PC-3 (cell line): ENCODE results near the gene MICU1. TPM values are rescaled to one million over a fixed set of nuclear protein-coding genes. Genes with fewer than 3 reads are reported as not detected.

Source experiments
- ATAC-seq: fragments of 200-7000 bp; cut with Tn5 transposase; 2 replicates; pipeline ENCODE4 v1.9.1; 2020; ENCODE audit warnings: mild to moderate bottlenecking, moderate library complexity
- BruUV-seq: library from RNA; stranded (reverse); fragments of 400-500 nt; replicated peaks from 2 replicates; lab custom pipeline; 2021; lab: Mats Ljungman, UMichigan
- CTCF ChIA-PET: fragments of 300-600 bp; sonication (Branson Sonifier 250); formaldehyde crosslinking; loops from one replicate; lab custom pipeline; 2022; ENCODE audit warnings: antibody characterized with exemption; lab: Charles Lee
- POLR2A ChIA-PET: fragments of 300-600 bp; sonication (Branson Sonifier 250); formaldehyde crosslinking; loops from one replicate; lab custom pipeline; 2022; ENCODE audit warnings: antibody characterized with exemption; ENCODE audit not compliant: unreplicated experiment; lab: Charles Lee
- DNase-seq: peaks from one replicate; pipeline ENCODE4 v3.0.0-alpha.2; 2015
- H2AFZ ChIP-seq: fragments of 300-600 bp; sonication (generic); 2 replicates; pipeline ENCODE4 v1.6.0; 2016; ENCODE audit warnings: antibody characterized with exemption, low read length
- H3F3A ChIP-seq: fragments of 300-600 bp; sonication (generic); one replicate; pipeline ENCODE4 v1.6.0; 2017; ENCODE audit warnings: antibody characterized with exemption, low read length, control low read depth, mild to moderate bottlenecking; ENCODE audit not compliant: unreplicated experiment
- H3K27ac ChIP-seq: fragments of 300-600 bp; sonication (generic); 2 replicates; pipeline ENCODE4 v1.5.1; 2016; ENCODE audit warnings: mild to moderate bottlenecking, low read length
- H3K27me3 ChIP-seq: fragments of 300-600 bp; sonication (generic); 2 replicates; pipeline ENCODE4 v1.6.1; 2016; ENCODE audit warnings: low read length, mixed read lengths
- H3K36me3 ChIP-seq: fragments of 300-600 bp; sonication (generic); 2 replicates; pipeline ENCODE4 v1.6.1; 2016; ENCODE audit warnings: low read depth, mixed run types, low read length, mixed read lengths
- H3K4me1 ChIP-seq: fragments of 300-600 bp; sonication (generic); 2 replicates; pipeline ENCODE4 v1.5.1; 2016; ENCODE audit warnings: low read length; ENCODE audit not compliant: insufficient read depth
- H3K4me2 ChIP-seq: fragments of 300-600 bp; sonication (generic); 2 replicates; pipeline ENCODE4 v1.6.0; 2016; ENCODE audit warnings: low read length
- H3K4me3 ChIP-seq: fragments of 300-600 bp; sonication (generic); 2 replicates; pipeline ENCODE4 v1.5.1; 2016; ENCODE audit warnings: mild to moderate bottlenecking, low read length, mixed read lengths
- H3K79me2 ChIP-seq: fragments of 300-600 bp; sonication (generic); 2 replicates; pipeline ENCODE4 v1.6.1; 2017; ENCODE audit warnings: low read length, mixed read lengths
- H3K9ac ChIP-seq: fragments of 300-600 bp; sonication (generic); 2 replicates; pipeline ENCODE4 v1.6.0; 2016; ENCODE audit warnings: mild to moderate bottlenecking, low read length
- H3K9me2 ChIP-seq: fragments of 300-600 bp; sonication (generic); replicated peaks from 2 replicates; pipeline ENCODE4 v1.6.1; 2016; ENCODE audit warnings: mixed run types, low read length, mixed read lengths
- H3K9me3 ChIP-seq: fragments of 300-600 bp; sonication (generic); 2 replicates; pipeline ENCODE4 v1.6.1; 2016; ENCODE audit warnings: low read length, mixed read lengths
- H4K20me1 ChIP-seq: fragments of 300-600 bp; sonication (generic); 2 replicates; pipeline ENCODE4 v1.6.1; 2016; ENCODE audit warnings: low read length, mixed read lengths
- EZH2 ChIP-seq: fragments of 300-600 bp; sonication (generic); IDR thresholded peaks from one replicate; pipeline ENCODE4 v1.6.1; 2017; ENCODE audit warnings: antibody characterized with exemption, mild to moderate bottlenecking, low read length; ENCODE audit not compliant: unreplicated experiment
- EZH2phosphoT487 ChIP-seq: fragments of 300-600 bp; sonication (generic); IDR thresholded peaks from 2 replicates; pipeline ENCODE4 v1.6.1; 2018; ENCODE audit warnings: mild to moderate bottlenecking, antibody characterized with exemption, low read length, borderline replicate concordance
- intact Hi-C: fragments of 100-400 bp; cut with micrococcal nuclease; formaldehyde crosslinking; loops from 2 replicates; pipeline ENCODE4 v1.9.0; 2023
- total RNA-seq: library from RNA; depleted of rRNA; stranded (reverse); fragments of >200 nt; gene quantifications from 2 replicates; pipeline ENCODE4 v1.2.3, GENCODE V29; 2014
- TF ChIP-seq, protein P1 (sequence below): fragments of 300-600 bp; sonication (generic); conservative IDR thresholded peaks from 2 replicates; pipeline ENCODE4 v1.5.1; 2017; ENCODE audit warnings: antibody characterized with exemption, low read depth, mild to moderate bottlenecking, low read length

MICU1 gene
- total RNA-seq, 1 experiment from 2014 or later: 19.8 TPM

DNA sequence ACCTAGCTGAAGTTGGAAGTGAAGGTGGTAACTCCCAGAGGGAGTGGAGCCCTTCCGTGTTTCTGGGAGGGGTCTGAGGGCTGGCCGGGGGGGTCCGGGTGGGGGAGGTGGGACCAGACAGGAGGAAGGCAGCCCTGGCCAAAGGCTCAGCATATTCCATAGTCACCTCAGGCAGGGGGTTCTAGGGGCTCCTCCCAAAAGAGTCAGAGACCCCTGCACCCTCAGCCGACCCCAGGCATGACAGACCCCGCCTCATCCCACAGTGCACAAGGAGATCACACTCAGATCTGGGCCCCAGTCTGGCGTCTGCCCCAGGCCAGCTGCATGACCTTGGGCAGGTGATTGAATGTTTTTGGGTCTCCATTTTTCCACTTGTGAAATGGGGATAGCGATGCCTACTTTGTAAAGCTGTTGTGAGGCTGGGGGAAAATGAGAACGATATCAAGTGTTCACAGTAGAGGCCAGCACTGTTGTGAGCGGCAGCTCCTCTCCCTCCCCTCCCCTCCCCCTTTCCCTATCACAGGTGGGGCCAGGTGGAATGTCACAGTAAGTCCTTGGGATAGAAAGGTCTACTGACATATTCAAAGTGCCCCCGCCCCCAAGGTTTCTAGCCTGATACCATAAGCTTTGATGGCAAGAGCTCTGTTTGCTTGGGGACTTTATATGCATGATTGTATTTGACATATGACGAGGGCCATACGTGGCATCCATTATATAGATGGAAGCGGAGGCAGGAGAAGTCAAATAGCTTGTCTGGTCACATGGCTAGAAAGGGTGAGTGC is 304.4 kb downstream of the MICU1 start:
- Histone ChIP-seq H3K79me2 (no peaks in the 10 kb centered on the region), H3K4me2 (peak overlapping the region; percentile 78), H3K9ac (peak overlapping the region; percentile 62), H3K4me1 (peaks cover 48% of the 10 kb centered on the region), H3F3A (peaks cover 4% of the 10 kb centered on the region), H3K9me2 (no peaks in the 10 kb centered on the region), H2AFZ (no peak overlapping the region), H3K36me3 (no peaks in the 10 kb centered on the region), H3K4me3 (no peak overlapping the region), H3K27ac (peak overlapping the region; percentile 85), H4K20me1 (no peaks in the 10 kb centered on the region), H3K27me3 (no peaks in the 10 kb centered on the region), H3K9me3 (no peaks in the 10 kb centered on the region)
- POLR2A ChIA-PET: interaction anchor here (0.6 to 1.2 kb wide), 4 partner anchors 24 to 185 kb away, joined by 3 to 8 read pairs (median 6); partner anchors contain the start of gene DDIT4
- ATAC-seq: no peak
- intact Hi-C loops: no loop called here
- TSS peak; percentile 69 for BruUV-seq
- no peak for DNase-seq
- CTCF ChIA-PET: interaction anchor here (1.1 kb wide), 1 partner anchor 24 kb away, joined by 3 read pairs; no protein-coding TSS in a partner anchor
- TF ChIP-seq, protein P1, sequence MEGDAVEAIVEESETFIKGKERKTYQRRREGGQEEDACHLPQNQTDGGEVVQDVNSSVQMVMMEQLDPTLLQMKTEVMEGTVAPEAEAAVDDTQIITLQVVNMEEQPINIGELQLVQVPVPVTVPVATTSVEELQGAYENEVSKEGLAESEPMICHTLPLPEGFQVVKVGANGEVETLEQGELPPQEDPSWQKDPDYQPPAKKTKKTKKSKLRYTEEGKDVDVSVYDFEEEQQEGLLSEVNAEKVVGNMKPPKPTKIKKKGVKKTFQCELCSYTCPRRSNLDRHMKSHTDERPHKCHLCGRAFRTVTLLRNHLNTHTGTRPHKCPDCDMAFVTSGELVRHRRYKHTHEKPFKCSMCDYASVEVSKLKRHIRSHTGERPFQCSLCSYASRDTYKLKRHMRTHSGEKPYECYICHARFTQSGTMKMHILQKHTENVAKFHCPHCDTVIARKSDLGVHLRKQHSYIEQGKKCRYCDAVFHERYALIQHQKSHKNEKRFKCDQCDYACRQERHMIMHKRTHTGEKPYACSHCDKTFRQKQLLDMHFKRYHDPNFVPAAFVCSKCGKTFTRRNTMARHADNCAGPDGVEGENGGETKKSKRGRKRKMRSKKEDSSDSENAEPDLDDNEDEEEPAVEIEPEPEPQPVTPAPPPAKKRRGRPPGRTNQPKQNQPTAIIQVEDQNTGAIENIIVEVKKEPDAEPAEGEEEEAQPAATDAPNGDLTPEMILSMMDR: no peak
- TF ChIP-seq EZH2: no peak
- no peak for TF ChIP-seq EZH2phosphoT487

DNA sequence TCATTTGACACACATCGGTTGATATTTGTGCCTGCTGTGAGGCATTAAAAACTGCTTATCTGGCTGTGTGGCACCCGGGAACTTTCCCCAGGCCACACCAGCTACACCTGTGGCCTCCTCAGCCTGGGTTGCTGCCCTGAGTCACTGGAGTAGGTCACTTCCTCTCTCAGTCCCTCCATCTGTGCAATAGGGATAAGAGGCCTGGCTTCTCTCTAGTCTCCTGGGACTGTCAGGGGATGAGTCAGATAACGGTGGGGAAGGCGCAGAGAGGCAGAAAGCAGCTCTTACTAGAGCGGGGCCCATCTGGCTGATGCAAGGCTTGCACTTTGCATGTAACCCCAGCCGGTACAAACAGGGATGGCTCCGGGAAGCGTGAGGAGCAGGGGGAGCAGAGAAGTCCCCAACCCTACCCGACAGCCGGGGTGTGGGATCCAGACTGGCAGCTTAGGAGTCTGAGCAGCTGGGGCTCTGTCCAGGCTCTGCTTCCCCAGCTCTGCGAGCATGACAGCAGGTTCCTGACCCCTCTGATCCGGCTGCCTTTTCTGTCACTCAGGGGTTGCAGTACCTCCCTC is 305.1 kb downstream of the MICU1 start:
- peak; percentile 88 for DNase-seq
- Histone ChIP-seq H3K4me2 (peak overlapping the region; percentile 78), H4K20me1 (no peaks in the 10 kb centered on the region), H3K9me2 (no peaks in the 10 kb centered on the region), H3K79me2 (no peaks in the 10 kb centered on the region), H3K27ac (peak overlapping the region; percentile 85), H3K4me1 (peaks cover 55% of the 10 kb centered on the region), H2AFZ (no peak overlapping the region), H3K9ac (peak overlapping the region; percentile 70), H3K4me3 (no peak overlapping the region), H3F3A (peaks cover 4% of the 10 kb centered on the region), H3K9me3 (no peaks in the 10 kb centered on the region), H3K36me3 (no peaks in the 10 kb centered on the region), H3K27me3 (no peaks in the 10 kb centered on the region)
- POLR2A ChIA-PET: interaction anchor here (1.2 kb wide), 3 partner anchors 24 to 47 kb away, joined by 6 to 8 read pairs (median 6); partner anchors contain the start of gene DDIT4
- CTCF ChIA-PET: interaction anchor here (1.1 kb wide), 1 partner anchor 23 kb away, joined by 3 read pairs; no protein-coding TSS in a partner anchor
- ATAC-seq: peak; percentile 78
- no peak for TF ChIP-seq EZH2
- no peak for TF ChIP-seq EZH2phosphoT487
- TF ChIP-seq, protein P1: no peak
- BruUV-seq: no TSS peak
- intact Hi-C loops: loop anchor here (1.0 kb wide), 1 partner anchor 47 kb away; the partner anchor contains the start of gene DDIT4
